Fibroblast of the aortic adventitia (primary cell): Measurements from ENCODE around the gene TEAD1. TPM values are rescaled to one million over a fixed set of nuclear protein-coding genes. Genes with fewer than 3 reads are reported as not detected.
A peak's percentile ranks its signal among the peaks of the same experiment; 100 is the strongest.
"Not testable (repeated sequence)": the region's sequence is repeated elsewhere in the genome, so short reads cannot be mapped to it uniquely, and the experiment has no call there.

Experiments used
- DNase-seq: peaks from one replicate; pipeline ENCODE4 v3.0.0-alpha.2; 2010; ENCODE audit warnings: low read depth
- H3K4me3 ChIP-seq: 2 replicates; pipeline ENCODE4 v1.5.1; 2011; ENCODE audit warnings: low read depth, mild to moderate bottlenecking, control low read depth, low read length, moderate library complexity
- total RNA-seq: library from RNA; depleted of rRNA; stranded (reverse); fragments of >200 nt; gene quantifications from 2 replicates; pipeline ENCODE4 v1.2.3, GENCODE V29; 2012; ENCODE audit warnings: low replicate concordance
- TF ChIP-seq, protein P1 (sequence below): IDR thresholded peaks from 2 replicates; pipeline ENCODE4 v1.5.1; 2011; ENCODE audit warnings: mild to moderate bottlenecking, low read length, control low read depth, inconsistent platforms; ENCODE audit not compliant: insufficient read depth

TEAD1 gene
- total RNA-seq, 1 donor, result 117 TPM

DNA sequence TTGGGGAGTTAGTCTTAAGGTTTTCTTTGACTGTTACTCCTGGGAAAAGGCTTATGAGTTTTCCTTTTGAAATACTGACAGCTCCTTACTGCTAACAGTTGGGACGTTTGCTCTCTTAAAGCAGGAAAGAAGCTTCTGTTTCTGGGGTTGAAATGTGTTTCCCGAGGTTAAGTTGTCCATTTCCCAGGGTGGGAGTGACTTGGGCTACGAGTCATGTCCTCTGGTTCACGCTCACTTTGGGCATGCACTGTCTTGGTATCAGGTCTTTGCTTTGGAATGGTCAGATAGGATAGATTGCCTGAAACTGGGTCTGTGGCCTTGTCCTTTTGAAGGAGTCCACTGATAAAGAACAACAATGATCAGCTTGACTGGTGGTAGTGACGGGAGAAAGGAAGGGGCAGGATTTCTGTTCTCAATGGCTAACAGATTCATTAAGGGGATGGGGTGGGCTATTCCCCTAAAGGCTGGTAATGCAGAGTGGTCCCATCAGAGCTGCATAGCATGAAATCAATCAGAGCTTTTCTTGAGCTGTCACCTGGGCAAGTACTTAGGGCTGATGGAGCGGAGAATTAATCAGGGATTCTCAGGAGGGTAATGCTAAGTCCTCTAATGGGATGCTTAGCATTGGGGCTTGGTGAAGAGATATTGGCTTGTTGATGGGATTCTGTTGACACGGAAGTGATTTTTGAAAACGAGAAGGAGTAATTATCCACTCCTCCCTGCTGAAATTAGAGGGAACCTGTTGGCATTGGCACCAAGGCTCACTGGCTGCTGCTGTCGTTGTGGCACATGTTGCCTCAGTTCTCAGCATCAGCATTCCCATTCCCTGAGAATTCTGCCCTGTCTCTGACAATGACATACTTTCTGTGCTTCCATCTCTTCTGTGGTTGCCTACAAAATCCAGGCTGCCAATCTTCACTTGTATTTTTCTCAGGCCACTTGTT is 81.6 kb downstream of the TEAD1 start:
- DNase-seq, result no peak
- TF ChIP-seq, protein P1, sequence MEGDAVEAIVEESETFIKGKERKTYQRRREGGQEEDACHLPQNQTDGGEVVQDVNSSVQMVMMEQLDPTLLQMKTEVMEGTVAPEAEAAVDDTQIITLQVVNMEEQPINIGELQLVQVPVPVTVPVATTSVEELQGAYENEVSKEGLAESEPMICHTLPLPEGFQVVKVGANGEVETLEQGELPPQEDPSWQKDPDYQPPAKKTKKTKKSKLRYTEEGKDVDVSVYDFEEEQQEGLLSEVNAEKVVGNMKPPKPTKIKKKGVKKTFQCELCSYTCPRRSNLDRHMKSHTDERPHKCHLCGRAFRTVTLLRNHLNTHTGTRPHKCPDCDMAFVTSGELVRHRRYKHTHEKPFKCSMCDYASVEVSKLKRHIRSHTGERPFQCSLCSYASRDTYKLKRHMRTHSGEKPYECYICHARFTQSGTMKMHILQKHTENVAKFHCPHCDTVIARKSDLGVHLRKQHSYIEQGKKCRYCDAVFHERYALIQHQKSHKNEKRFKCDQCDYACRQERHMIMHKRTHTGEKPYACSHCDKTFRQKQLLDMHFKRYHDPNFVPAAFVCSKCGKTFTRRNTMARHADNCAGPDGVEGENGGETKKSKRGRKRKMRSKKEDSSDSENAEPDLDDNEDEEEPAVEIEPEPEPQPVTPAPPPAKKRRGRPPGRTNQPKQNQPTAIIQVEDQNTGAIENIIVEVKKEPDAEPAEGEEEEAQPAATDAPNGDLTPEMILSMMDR, result no peak
- H3K4me3 ChIP-seq, result no peak overlapping the region

DNA sequence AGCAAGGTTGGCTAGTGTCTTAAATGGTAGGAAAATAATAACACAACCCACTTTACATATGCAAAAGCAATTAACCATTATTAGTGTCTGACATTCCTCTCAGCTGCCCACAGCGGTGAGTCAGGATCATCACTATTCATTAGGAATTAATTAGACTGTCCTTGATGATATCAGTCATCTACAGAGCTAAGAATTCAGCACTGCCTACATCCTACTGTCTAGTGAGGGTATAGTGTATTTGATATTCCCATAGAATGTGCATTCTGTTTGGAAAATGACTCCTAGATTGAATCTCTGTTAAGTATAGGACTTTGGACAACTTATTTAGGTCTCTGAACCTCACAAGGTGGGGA is 82.2 kb downstream of the TEAD1 start:
- TF ChIP-seq, protein P1, result no peak
- no peak for DNase-seq
- no peak overlapping the region for H3K4me3 ChIP-seq

DNA sequence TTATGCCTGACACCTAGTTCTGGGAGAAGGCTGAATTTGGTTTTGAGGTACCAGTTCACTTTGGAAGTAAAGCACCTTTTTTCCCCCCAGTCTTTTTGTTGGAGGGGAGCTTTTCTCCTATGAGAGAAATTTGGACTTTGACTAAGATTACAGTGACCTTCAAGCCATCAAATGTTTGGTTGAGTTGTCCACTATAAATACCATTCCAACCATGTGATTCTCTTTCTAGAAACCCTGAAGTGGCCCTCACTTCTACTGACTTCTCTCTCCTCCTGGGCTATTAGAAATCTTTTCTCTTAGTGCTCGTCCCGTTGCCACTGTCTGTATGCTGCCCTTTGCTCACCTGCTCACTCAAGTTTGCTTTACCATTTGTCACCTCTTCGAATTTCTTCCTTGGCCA is 82.6 kb downstream of the TEAD1 start:
- no peak for DNase-seq
- TF ChIP-seq, protein P1, result no peak
- H3K4me3 ChIP-seq, result no peak overlapping the region

DNA sequence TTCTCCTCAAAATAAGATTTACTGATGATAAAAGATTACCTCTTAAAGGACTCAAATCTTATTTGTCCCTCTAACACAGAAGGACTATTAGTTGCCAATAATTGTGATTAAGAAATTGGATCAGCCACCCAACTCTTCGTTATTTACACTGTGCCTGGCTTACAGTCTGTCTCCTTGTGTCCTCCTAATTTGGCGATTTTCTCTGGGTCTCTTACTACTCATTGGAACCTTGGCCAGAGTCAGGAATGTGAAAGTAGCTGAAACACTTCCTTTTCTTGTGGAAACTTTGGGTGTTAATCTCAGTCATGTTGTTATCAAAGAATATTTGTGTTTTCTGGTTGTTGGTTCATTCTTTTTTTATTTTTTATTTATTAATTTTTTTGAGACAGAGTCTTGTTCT is 83.2 kb downstream of the TEAD1 start:
- no peak overlapping the region for H3K4me3 ChIP-seq
- DNase-seq, result no peak
- TF ChIP-seq, protein P1, result no peak

DNA sequence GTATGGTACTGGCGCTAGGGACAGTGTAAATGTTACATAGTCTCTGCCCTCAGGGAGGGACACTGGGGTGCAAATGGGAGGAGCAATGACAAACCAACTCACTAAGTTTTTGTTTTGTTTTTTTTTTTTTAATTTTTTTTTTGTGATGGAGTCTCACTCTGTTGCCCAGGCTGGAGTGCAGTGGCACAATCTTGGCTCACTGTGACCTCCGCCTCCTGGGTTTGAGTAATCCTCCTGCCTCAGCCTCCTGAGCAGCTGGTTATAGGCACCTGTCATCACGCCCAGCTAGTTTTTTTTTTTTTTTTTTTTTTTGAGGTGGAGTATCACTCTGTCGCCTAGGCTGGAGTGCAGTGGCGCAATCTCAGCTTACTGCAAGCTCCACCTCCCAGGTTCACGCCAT is 83.9 kb downstream of the TEAD1 start:
- not testable (repeated sequence) for H3K4me3 ChIP-seq

DNA sequence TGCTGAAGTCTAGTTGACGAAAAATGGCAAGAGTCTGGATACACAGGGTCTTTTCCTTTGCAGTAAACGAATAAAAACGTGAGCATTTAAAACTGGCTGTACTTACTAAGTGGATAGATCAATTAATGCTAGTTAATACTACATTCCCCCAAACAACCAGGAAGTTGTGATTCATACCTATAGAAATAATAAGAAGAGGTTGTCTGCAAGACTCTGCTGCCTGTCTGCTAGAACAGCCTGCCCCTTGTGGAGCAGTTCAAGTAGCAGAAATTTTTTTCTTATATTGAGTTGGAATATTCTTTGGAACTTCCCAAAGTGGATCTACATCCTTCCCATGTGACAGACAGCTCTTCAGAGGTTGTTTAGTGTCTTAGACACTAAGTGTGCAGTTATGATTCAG is 86.8 kb downstream of the TEAD1 start:
- TF ChIP-seq, protein P1, result peak; percentile 51
- peak; percentile 34 for DNase-seq
- H3K4me3 ChIP-seq, result no peak overlapping the region

More for the DNA sequence above, 83.9 kb downstream of the TEAD1 start:
- not testable (repeated sequence) for DNase-seq

DNA sequence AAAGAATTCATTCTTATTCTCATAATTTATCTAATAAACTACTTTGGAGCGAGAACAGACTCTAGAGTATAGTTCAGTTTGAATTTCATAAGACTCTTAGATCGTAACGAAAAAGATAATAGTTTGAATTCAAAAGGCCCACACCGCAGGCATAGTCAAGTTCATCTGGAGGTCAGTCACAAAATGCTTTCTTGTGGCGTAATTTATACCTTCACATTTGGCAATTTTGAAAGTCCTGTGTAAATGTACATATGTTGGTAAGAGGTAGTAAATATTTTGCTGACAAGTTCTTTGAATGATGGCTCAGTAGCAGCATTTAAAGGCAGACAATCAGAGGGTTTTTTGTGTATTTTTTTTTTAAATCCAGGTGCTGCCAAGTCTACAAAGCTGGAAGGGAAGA is 88.1 kb downstream of the TEAD1 start:
- TF ChIP-seq, protein P1, result no peak
- H3K4me3 ChIP-seq, result no peak overlapping the region
- DNase-seq, result no peak
